GM18951 (cell line): ENCODE data around the gene GLRA1.

Experiments
- POLR2A ChIP-seq: IDR thresholded peaks from 4 replicates; pipeline ENCODE4 v1.6.1; 2011; ENCODE audit warnings: mild to moderate bottlenecking; ENCODE audit not compliant: insufficient read length, insufficient read depth; ENCODE audit errors: extremely low read depth
- in situ Hi-C: fragments of 300-500 bp; cut with MboI; formaldehyde crosslinking; loops from one replicate; pipeline ENCODE4 v1.12.0; 2022; ENCODE audit warnings: low sequenced_read_pairs, mixed read lengths, inconsistent platforms; ENCODE audit not compliant: unreplicated experiment

GLRA1 gene

DNA sequence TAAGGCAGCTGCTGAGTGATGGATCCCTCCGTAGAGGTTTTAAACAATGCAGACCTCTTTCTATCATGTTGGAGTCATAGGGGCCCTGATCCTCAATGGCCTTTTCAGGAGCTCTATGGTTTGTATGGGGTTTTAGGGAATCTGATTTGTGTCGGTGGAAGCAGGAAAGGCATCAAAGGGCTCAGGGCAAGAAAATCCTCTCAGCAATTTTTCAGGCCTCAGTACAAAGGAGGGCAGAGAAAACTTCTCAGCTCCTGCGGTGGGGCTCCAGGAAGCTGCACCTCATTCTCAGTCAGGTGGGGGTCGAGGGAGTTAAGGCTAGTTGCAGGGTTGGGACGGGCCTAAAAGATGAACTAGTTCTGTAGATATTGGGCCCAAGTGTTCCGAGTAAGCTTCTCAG, 35.0 kb downstream of the GLRA1 start:
- TF ChIP-seq POLR2A: no peak
- in situ Hi-C loops: no loop called here

DNA sequence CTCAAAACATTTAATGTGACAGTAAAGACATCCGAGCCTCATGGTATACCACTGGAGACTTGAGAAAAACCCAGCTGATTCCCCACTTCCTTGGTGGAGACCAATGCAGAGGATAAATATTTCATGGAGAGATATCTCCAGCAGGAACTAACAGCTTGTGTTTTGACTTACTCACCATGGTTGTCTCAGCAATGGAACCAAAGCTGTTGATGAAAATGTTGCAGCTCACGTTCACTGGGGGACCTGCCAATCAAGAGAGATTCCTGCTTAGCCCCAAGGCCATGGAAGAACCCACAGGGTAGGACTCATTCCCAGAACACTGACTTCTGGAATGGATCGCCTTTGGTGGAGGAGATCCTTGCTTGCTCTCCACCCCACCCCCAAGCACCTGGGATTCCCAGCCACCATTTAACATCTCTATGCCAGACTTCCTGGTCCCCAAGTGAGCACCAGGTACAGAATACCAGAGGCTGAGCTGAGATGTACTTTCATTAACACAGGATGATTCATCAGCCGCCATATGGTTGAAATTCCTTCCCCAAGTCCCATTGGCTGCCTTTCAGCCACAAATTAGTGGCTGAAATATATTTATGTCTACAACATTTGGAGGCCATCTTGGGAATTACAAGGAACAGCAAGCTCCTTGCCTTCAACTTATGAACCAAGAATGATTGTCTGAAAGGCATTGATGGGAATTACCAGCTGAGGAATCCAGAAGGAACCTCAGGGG, 37.9 kb downstream of the GLRA1 start:
- TF ChIP-seq POLR2A: no peak
- in situ Hi-C loops: no loop called here

DNA sequence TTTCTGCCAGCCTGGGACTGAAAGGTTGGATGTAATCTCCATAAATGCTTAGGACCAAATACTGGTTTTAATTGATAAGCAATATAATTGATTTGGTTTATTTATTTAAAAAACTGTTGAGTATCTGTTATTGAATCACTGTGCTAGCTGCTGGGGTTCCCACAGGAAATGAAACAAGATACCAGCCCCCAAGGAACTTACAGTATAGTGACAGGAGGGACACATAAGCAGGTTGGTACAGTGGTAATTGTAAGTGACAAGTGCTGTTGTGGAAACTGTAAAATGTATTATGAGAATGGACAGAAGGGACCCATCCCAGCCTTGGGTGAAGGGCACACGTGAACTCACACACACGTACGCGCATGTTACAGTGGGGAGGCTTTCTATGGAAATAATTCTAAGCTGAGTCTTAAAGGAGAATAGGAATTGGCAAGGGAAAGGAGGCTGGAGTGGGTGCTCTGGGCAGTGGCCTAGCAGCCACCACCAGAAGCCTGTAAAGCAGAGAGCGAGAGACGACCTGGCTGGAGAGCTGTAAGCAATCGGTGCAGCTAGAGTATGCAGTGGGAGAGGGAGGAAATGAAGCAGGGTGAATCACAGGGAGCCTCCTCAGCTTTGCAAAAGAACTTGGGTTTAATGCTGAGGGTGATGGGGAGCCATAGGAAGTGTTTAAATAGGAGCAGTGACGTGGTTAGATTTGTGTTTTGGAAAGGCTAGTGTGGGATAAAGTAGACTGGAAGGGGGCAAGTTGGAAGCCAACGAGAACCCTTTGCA, 39.3 kb downstream of the GLRA1 start:
- in situ Hi-C loops: no loop called here
- no peak for TF ChIP-seq POLR2A

DNA sequence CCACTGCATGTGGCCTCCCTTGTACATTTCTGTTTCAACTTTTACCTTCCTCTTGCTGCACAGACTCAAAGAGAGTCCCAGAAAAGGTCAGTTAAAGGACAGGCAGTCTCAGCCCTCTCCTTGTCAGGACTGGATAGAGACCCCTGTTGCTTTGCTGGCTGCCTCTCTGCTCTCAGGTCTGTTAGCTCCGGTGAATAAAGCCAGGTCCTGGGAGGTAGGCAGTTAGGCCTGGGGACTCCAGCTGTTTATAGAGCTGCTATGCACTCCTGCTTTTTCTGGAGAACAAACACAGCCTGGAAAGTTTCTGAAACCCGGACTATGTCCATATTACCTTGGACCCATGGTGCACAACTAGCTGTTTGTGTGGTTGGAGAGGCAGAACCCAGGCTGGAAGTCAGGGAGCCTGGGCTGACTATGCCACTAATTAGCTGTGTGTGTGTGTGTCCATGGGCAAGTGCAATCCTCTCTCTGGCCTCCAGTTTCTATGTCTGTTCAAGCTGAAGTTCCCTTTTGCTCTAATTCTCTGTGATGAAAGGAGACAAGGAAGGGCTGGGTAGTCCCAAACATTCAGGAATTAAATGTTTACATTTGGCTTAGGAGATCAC, 42.9 kb downstream of the GLRA1 start:
- TF ChIP-seq POLR2A: no peak

DNA sequence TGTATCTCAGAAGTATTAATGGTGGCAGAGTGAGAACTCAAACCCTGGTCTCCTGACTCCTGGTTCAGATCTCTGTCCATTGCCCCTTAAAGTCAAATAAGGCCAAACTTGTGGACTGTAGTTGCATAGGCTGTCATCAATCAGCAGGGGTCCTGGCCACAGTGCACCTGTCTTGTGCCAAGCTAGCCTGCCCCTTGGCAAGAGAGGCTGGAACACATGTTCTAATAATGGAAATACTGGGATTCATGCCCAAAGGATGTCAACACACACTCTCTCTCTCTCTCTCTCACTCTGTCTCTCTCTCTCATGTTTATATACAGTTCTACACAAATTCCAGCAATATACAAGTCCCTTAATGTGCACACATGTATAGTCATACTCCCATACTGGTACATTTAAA, 44.3 kb downstream of the GLRA1 start:
- in situ Hi-C loops: no loop called here
- no peak for TF ChIP-seq POLR2A

More for the DNA sequence above, 42.9 kb downstream of the GLRA1 start:
- in situ Hi-C loops: no loop called here

DNA sequence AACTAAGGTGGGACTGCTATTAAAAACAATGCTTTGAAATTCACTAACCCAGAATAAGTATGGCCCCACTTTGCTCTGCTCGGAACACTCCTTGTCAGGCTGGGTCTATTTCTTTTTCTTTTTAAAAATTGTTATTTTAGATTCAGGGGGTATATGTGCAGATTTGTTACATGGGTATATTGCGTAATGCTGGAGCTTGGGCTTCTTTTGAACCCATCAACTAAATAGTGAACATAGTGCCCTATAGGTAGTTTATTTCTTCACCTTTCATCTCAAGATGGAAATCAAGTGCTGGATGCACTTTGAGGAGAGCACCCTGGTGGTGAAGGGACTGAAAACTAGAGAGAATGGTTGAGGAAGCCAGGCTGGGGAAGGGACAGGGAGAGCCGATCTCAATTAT, 51.0 kb downstream of the GLRA1 start:
- no peak for TF ChIP-seq POLR2A
- in situ Hi-C loops: no loop called here

DNA sequence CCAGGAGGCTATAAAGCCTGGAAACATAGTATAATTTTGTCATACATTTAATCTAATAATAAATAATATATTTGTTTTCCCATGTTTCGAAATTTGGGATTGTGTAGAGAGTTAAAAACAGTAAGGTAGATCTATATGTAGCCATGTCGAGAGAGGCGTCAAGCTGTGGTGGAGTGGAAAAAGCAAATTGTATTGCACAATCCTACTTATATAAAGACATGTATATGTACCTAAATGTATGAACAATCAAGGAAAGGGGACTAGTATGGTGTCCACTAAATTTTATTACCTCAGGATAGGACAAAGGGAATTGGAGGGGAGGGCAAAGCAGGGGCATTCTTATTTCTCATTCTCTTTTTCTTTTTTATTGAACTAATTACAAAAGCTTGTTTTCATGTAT, 52.0 kb downstream of the GLRA1 start:
- no peak for TF ChIP-seq POLR2A
- in situ Hi-C loops: no loop called here

DNA sequence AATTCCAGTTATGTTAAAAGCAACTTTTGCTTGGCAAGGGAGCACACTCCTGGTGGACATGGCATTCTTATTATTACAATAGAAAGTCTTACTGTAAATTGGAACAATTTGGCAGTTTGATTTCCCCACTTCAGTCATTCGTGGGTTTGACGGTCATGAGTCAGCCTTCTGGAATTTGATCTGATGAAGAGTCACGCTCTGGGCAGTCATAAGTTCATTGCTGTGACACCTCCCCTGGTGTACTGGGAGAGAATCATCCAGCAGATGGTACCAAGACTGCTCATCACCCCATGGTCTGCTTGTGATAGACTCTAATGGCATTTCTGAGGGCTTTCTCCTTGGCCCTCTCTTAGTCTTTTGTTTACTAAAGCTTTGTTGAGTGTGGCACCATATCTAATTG, 53.8 kb downstream of the GLRA1 start:
- in situ Hi-C loops: no loop called here
- no peak for TF ChIP-seq POLR2A

DNA sequence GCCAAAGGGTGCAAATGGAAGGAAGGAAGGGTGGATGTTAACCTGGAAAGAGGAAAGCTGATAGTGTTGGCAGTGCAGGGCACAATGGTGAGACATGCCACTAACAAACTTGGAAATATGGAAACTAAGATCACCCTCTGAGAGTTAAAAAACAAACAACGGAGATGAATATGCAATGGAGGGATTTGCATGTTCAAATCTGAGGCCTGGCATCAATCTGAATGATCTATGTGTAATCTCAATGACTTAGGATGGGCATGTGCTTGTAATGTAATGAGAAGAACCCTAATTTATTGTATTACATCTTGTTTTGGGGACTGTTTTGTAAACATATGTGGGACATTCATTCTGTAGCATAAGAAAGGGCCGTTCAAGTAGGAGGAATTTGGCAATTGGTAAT, 54.4 kb downstream of the GLRA1 start:
- no peak for TF ChIP-seq POLR2A
- in situ Hi-C loops: no loop called here

DNA sequence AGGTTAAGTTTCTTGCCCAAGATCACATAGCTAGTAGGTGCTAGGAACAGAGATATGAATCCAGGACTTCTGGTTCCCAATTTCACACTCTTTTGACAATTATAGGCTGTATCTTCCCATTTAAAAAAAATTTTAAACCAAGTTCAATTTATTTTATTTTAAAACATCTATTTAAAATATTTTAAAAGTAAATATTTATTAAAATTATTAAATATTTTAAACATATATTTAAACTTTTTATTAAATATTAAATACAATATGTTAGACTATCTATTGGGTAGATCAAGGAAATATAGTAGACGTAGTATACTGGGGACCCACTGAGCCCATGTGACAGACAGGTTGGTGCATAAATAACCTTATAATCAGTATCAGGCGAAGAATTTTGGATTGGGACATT, 54.8 kb downstream of the GLRA1 start:
- no peak for TF ChIP-seq POLR2A
- in situ Hi-C loops: no loop called here

DNA sequence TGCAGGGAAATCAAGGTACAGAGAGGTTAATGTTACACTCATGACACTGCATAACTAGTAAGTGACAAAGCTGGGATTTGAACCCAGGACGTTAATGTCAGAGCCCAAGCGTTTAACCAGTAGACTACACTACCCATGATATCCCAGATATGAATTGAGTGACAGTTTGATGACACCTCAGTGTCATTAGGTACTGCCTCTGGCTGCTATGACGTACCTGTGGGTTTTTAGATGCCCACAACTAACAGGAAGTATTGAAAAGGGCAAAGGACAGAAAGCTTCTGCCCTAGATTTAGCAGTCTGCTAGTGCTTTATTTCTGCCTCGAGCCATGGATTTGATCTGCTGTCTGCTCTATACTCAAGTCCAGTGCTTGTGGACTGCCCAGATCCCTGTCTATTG, 56.2 kb downstream of the GLRA1 start:
- in situ Hi-C loops: no loop called here
- no peak for TF ChIP-seq POLR2A

DNA sequence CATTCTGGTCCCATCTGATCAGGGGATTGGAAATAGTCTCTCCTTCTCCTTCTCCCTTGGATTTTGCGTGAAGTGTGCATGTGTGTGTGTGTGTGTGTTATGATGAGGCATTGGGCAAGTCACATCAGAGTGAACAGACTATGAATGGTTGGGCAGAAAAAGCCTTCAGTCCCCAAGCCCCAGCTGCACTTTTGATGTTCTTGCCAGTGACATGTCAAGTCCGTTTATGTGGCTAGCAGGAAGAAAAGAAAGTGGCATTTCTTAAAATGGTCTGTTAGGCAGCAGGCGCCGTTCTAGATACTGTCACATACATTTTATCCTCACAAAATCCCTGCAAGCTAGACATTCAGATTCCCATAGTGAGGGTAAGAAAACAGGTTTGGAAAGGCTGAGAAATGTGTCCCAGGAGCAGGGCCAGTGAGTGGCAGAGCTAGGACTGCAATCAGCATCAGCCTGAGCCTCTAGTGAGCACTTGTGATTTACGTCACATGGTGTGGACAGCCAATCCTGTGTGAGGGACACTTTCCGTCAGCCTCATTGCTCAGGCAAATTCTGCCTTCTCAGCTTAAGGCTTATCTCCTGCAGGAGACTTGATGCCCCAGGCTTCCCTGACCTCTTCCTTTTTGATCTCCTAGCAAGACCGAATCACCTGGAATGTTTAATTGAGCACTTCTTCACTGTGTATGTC, 60.4 kb downstream of the GLRA1 start:
- in situ Hi-C loops: no loop called here

DNA sequence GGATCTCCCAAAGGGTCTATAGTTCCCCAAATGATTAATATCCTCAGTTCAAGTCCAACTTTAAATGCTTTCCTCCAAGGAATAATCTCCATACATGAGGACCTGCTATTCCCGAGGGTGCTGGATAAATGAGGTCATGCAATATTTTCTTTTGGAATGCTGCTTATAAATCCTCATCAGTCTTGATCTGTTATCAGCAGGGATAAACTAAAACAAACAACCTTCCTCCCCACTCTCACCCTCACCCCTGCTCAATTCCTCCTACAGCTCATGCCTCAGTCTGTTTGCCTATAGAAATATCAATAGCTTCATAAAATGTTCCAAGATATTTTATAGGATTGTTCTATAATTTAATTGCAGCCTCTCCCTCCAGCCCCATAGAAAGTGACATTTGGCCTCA, 61.1 kb downstream of the GLRA1 start:
- in situ Hi-C loops: no loop called here
- no peak for TF ChIP-seq POLR2A

More for the DNA sequence above, 60.4 kb downstream of the GLRA1 start:
- no peak for TF ChIP-seq POLR2A
